ENCODE results near the gene PRRX2. TPM values are rescaled to one million over a fixed set of nuclear protein-coding genes. Genes with fewer than 3 reads are reported as not detected.

Gene PRRX2
- total RNA-seq, 1 donor from 2014 or later = not detected

- H3K4me3 Mint-ChIP-seq = no peak overlapping the region
Observed at GRCh38 chr9:129653823-129654553, 11.5 kb upstream of the PRRX2 start.

GRCh38 chr9:129654554-129655040, 10.8 kb upstream of the PRRX2 start:
- no peaks in the 10 kb centered on the region for H3K4me1 Mint-ChIP-seq
- ChIA-PET CTCF (no interaction called here), POLR2A (no interaction called here)
- no peak for DNase-seq
- no peak overlapping the region for H3K4me3 Mint-ChIP-seq
- no peak for ATAC-seq (ENCODE audit: low read depth)
- no peaks in the 10 kb centered on the region for H3K9me3 Mint-ChIP-seq
- intact Hi-C loops (cut with micrococcal nuclease) = no loop called here
- no peaks in the 10 kb centered on the region for H3K36me3 Mint-ChIP-seq (ENCODE audit: low read depth)
- no peak for TF ChIP-seq CTCF (IDR thresholded peaks at IDR 0.05)
- H3K27me3 Mint-ChIP-seq = peaks cover 2% of the 10 kb centered on the region
- no peak overlapping the region for H3K27ac Mint-ChIP-seq

More at GRCh38 chr9:129653823-129654553, 11.5 kb upstream of the PRRX2 start:
- H3K9me3 Mint-ChIP-seq = no peaks in the 10 kb centered on the region
- no peaks in the 10 kb centered on the region for H3K4me1 Mint-ChIP-seq
- TF ChIP-seq CTCF (IDR thresholded peaks at IDR 0.05) = no peak
- no peaks in the 10 kb centered on the region for H3K36me3 Mint-ChIP-seq (ENCODE audit: low read depth)
- ATAC-seq (ENCODE audit: low read depth) (no peak), DNase-seq (no peak)
- CTCF ChIA-PET = no interaction called here
- H3K27ac Mint-ChIP-seq = no peak overlapping the region
- H3K27me3 Mint-ChIP-seq = peaks cover 2% of the 10 kb centered on the region
- intact Hi-C loops (cut with micrococcal nuclease) = no loop called here
- POLR2A ChIA-PET = no interaction called here

GRCh38 chr9:129655154-129655553, 10.3 kb upstream of the PRRX2 start:
- POLR2A ChIA-PET = no interaction called here
- H3K27ac Mint-ChIP-seq = no peak overlapping the region
- no peaks in the 10 kb centered on the region for H3K9me3 Mint-ChIP-seq
- TF ChIP-seq CTCF (IDR thresholded peaks at IDR 0.05) = no peak
- intact Hi-C loops (cut with micrococcal nuclease) = no loop called here
- H3K4me1 Mint-ChIP-seq = no peaks in the 10 kb centered on the region
- DNase-seq (no peak), ATAC-seq (ENCODE audit: low read depth) (no peak)
- CTCF ChIA-PET = no interaction called here
- H3K36me3 Mint-ChIP-seq (ENCODE audit: low read depth) = no peaks in the 10 kb centered on the region
- H3K4me3 Mint-ChIP-seq = no peak overlapping the region
- H3K27me3 Mint-ChIP-seq = peaks cover 2% of the 10 kb centered on the region

- Mint-ChIP-seq H3K27me3 (peaks cover 2% of the 10 kb centered on the region), H3K9me3 (no peaks in the 10 kb centered on the region), H3K27ac (no peak overlapping the region), H3K4me1 (no peaks in the 10 kb centered on the region), H3K4me3 (no peak overlapping the region), H3K36me3 (ENCODE audit: low read depth) (no peaks in the 10 kb centered on the region)
- ATAC-seq (ENCODE audit: low read depth) (no peak), DNase-seq (no peak)
- no peak for TF ChIP-seq CTCF (IDR thresholded peaks at IDR 0.05)
- CTCF ChIA-PET = no interaction called here
- POLR2A ChIA-PET = no interaction called here
- intact Hi-C loops (cut with micrococcal nuclease) = no loop called here
Observed at GRCh38 chr9:129655696-129656095, 9.8 kb upstream of the PRRX2 start.

GRCh38 chr9:129656795-129657390, 8.6 kb upstream of the PRRX2 start:
- H3K4me1 Mint-ChIP-seq = no peaks in the 10 kb centered on the region
- H3K27ac Mint-ChIP-seq = no peak overlapping the region
- DNase-seq (no peak), ATAC-seq (ENCODE audit: low read depth) (no peak)
- H3K9me3 Mint-ChIP-seq = no peaks in the 10 kb centered on the region
- no peaks in the 10 kb centered on the region for H3K36me3 Mint-ChIP-seq (ENCODE audit: low read depth)
- CTCF ChIA-PET = no interaction called here
- POLR2A ChIA-PET = no interaction called here
- no peak for TF ChIP-seq CTCF (IDR thresholded peaks at IDR 0.05)
- peaks cover 2% of the 10 kb centered on the region for H3K27me3 Mint-ChIP-seq
- no peak overlapping the region for H3K4me3 Mint-ChIP-seq
- intact Hi-C loops (cut with micrococcal nuclease) = no loop called here
